RWPE1 (cell line): ENCODE data around the gene TMEM183A.

Experiments
- CTCF ChIA-PET: fragments of 350-600 bp; sonication (Branson Sonifier 250); formaldehyde crosslinking; extraction: SDS; loops from one replicate; lab custom pipeline; 2021; lab: Yijun Ruan, JAX
- POLR2A ChIA-PET: fragments of 400-600 bp; formaldehyde crosslinking; extraction: SDS; loops from one replicate; lab custom pipeline; 2020; ENCODE audit warnings: antibody characterized with exemption; ENCODE audit not compliant: low non-redundant PET; lab: Yijun Ruan, JAX
- DNase-seq: peaks from one replicate; pipeline ENCODE4 v3.0.0; 2012; ENCODE audit warnings: low spot score
- H3K27ac ChIP-seq: fragments of 450-650 bp; 2 replicates; pipeline ENCODE4 v1.5.1; 2017
- CTCF ChIP-seq: fragments of 450-650 bp; conservative IDR thresholded peaks from 2 replicates; pipeline ENCODE4 v1.5.1; 2017; ENCODE audit warnings: low read depth, mild to moderate bottlenecking

Gene TMEM183A

GRCh38 chr1:203058676-203058935 is 51.4 kb downstream of the TMEM183A start:
- no peak for TF ChIP-seq CTCF
- no peak overlapping the region for H3K27ac ChIP-seq
- POLR2A ChIA-PET: no interaction called here
- DNase-seq: no peak
- CTCF ChIA-PET: interaction anchor here (2.5 kb wide), 1 partner anchor 20 kb away, joined by 8 read pairs; no protein-coding TSS in a partner anchor

DNA sequence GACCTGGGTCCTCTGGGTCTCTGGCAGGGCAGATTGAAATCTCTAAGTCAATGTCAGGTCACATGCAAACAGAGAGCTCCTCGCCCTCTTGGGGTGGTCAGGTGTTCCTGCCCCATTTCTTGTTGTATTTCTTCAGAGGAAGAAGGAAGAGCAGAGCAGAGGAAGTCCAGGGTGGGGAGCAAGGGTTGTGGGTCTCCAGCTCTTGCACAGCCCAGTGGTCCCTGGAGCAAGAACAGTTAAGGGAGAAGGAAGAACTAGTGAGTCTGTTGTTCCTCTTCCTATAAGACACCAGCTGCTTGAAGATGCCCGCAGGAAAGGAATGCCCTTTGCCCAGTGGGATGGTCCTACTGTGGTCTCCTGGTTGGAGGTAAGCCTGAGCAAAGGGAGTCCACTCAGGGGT is 52.3 kb downstream of the TMEM183A start:
- POLR2A ChIA-PET: interaction anchor here (0.7 kb wide), 1 partner anchor 30 kb away, joined by 4 read pairs; no protein-coding TSS in a partner anchor
- DNase-seq: no peak
- no peak overlapping the region for H3K27ac ChIP-seq
- CTCF ChIA-PET: interaction anchor here (0.8 kb wide), 1 partner anchor 69 kb away, joined by 3 read pairs; the partner anchor contains the start of gene ADORA1
- no peak for TF ChIP-seq CTCF

DNA sequence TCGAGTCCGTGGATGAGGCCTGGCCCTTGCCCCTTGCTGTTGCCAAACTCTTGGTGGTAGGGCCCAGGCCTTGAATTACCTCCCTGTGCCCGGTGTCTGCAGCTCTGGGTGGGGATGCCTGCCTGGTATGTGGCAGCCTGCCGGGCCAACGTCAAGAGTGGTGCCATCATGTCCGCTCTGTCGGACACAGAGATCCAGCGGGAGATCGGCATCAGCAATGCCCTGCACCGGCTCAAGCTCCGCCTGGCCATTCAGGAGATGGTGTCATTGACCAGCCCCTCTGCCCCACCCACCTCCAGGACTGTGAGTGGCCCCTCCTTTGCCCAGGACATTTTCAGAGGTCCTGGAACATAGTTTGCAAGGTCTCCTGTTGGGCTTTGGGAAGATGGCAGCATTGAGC is 52.9 kb downstream of the TMEM183A start:
- ChIA-PET POLR2A (no interaction called here), CTCF (interaction anchor here (1.1 kb wide), 1 partner anchor 21 kb away, joined by 5 read pairs; no protein-coding TSS in a partner anchor)
- DNase-seq: no peak
- no peak overlapping the region for H3K27ac ChIP-seq
- no peak for TF ChIP-seq CTCF

- H3K27ac ChIP-seq: no peak overlapping the region
- ChIA-PET CTCF (interaction anchor here (0.5 to 1.1 kb wide), 2 partner anchors 13 to 204 kb away, joined by 3 read pairs; no protein-coding TSS in a partner anchor), POLR2A (no interaction called here)
- TF ChIP-seq CTCF: no peak
- DNase-seq: no peak
These were observed 56.1 kb downstream of the TMEM183A start for GRCh38 chr1:203063287-203063686.

- DNase-seq: no peak
- ChIA-PET POLR2A (no interaction called here), CTCF (interaction anchor here (1.3 to 1.7 kb wide), 3 partner anchors 25 to 204 kb away, joined by 3 to 6 read pairs (median 4); no protein-coding TSS in a partner anchor)
- no peak overlapping the region for H3K27ac ChIP-seq
- no peak for TF ChIP-seq CTCF
These were observed 58.0 kb downstream of the TMEM183A start for GRCh38 chr1:203065191-203065590.

GRCh38 chr1:203065986-203066385 is 58.8 kb downstream of the TMEM183A start:
- POLR2A ChIA-PET: no interaction called here
- no peak overlapping the region for H3K27ac ChIP-seq
- TF ChIP-seq CTCF: no peak
- CTCF ChIA-PET: interaction anchor here (0.7 to 1.7 kb wide), 9 partner anchors 9 to 207 kb away, joined by 3 to 6 read pairs (median 3); no protein-coding TSS in a partner anchor
- DNase-seq: no peak
